Measurements from ENCODE around the gene PCGF3.
"Not testable (repeated sequence)": the region's sequence is repeated elsewhere in the genome, so short reads cannot be mapped to it uniquely, and the experiment has no call there.

The PCGF3 gene

DNA sequence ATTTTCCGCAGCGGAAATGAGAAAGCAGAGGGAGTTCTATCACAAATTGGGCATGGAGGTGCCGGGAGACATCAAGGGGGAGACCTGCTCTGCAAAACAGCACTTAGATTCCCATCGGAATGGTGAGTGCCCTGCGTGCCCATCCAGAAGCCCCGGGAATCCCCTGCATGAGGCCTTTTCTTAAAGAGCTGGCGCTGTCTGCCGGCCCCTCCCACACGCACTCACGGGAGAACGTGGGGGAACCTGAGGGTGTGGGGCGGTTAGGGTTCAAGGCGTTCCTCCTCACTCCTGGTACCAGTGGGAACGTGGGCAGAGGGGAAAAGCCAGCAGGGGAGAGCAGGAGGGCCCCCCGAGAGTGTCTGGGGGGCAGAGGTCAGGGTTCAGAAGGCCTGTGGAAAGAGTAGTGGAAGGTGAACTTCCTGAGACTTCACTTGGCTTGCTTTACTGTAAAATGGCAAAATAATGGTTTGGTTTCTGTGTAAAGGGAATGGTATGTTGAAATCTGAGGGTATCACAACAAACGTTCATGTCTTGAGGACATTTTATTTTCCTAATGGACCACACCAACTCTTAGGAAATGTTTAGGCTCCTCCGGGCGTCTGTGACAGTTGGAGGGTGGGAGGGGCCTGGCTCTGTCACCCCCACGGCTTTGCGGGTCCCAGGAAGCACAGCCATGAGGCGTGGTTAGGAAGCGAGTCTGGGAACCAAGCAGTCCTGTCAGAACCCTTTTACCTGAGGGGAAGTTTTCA is 38.0 kb downstream of the PCGF3 start:
- no peak for DNase-seq

DNA sequence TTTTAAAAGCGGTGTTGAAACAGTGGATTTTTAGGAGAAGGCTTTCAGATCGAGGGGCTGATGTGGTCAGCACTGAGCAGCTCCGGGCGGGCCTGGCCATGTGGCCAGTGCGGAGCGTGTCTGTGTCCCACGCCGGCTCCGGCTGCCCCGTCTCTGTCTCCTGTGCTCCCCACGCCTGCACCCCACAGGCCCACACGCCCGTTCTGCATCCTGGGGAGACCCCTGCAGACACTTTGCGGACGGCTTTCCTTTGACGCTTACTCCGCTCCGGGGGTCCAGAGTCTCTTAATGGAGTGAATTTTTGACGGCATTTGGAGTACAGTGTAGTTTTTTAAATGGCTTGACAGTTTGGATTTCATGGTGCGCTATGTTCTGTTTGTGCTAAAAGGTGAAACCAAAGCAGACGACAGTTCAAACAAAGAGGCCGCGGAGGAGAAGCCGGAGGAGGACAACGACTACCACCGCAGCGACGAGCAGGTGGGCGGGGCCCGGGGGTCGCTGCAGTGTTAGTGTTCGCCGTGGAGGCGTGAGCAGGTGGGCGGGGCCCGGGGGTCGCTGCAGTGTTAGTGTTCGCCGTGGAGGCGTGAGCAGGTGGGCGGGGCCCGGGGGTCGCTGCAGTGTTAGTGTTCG is 38.7 kb downstream of the PCGF3 start:
- no peak for DNase-seq

DNA sequence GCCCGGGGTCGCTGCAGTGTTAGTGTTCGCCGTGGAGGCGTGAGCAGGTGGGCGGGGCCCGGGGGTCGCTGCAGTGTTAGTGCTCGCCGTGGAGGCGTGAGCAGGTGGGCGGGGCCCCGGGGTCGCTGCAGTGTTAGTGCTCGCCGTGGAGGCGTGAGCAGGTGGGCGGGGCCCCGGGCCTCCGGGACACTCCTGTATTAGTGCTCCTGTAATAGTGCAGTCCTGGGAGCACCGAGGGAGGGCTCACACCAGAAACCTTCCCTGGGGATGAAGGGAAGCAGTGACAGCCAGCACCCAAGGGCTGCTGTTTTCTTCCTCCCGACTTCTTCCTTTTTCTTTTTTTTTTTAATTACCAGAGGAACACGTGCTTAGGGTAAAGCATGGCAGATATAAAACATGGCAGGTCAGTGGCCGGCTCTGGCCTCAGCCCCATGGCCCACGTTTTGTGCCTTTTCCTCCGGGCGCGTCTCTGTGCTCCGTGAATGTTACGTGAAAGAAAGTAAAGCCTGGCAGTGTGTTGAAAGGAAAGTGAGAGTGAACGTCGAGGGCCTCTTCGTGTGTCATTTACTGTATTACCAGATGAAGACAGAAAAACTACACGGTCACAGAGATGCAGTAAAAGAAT is 42.0 kb downstream of the PCGF3 start:
- DNase-seq = no peak

DNA sequence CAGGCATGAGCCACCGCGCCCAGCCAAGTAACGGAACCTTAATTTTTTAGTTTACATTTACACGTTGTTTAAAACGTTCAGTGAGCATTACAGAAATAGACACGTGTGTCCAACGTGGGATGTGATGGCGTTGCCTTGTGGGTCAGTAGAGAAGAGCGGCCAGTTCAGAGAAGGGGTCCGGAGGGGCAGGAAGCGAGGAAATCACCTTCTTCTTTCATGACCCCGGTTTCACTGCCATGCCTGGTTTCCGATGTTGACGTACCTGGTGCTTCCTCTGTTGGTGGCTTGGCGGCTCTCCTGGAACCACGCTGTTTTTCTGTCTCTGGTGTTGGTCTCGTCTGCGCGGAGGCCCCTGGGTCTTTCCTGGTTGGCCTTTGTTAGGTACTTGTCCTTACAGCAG is 42.8 kb downstream of the PCGF3 start:
- no peak for DNase-seq

DNA sequence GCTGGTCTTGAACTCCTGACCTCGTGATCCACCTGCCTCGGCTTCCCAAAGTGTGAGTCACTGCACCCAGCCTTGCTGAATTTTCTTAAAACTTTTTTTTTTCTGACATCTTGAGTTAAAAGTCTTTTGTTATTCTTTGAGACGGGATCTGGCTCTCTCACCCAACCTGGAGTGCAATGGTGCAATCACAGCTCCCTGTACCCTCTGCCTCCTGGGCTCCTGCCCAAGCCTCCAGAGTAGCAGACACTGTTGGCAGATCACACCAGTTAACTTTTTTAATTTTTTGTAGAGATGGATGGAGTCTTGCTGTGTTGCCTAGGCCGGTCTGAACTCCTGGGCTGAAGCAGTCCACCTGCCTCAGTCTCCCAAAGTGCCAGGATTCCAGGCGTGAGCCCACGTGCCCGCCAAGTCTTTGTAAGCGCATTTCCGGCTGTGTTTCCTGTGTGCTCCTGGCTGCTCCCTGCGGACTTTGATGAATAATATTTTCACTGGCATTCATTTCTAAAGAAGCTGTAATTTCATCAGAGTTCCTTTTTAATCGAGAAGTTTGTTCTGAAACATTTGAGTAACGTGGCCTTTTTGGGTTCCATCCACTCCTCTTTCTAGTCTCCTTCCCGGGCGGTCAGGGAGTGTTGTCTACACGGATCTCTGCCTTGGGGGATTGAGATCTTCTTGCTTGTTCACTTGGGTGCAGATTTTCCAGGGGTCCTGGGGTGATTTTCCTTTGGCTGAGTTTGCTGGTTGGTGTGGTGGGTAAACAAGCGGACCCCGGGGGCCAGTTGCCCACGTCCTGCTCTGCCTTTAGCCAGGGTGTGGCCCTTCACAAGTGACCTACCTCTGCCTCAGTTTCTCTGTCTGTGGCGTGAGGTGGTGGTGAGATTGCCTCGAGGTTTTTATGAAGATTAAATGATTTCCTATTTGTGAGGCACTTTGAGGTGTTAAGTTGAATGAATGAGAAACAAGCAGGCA is 44.4 kb downstream of the PCGF3 start:
- DNase-seq = no peak

DNA sequence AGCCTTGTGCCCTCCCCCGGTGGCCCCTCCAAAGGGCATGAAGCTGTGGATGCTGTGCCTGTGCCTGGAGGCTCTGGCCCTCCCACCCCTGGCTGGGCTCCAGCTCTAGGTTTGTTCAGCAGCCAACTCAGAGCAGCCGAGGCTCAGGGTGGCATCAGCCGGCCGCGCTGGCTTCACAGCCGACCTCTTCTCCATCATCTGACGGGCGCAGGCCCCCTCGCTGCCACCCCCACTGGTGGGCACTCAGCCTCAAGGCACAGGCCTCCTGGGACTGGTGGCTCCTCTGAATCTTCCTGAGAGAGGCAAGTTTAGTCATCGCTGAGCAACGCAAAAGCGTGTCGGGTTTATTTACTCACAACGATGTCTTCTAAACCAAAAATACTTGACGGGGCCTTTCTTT is 46.0 kb downstream of the PCGF3 start:
- no peak for DNase-seq

DNA sequence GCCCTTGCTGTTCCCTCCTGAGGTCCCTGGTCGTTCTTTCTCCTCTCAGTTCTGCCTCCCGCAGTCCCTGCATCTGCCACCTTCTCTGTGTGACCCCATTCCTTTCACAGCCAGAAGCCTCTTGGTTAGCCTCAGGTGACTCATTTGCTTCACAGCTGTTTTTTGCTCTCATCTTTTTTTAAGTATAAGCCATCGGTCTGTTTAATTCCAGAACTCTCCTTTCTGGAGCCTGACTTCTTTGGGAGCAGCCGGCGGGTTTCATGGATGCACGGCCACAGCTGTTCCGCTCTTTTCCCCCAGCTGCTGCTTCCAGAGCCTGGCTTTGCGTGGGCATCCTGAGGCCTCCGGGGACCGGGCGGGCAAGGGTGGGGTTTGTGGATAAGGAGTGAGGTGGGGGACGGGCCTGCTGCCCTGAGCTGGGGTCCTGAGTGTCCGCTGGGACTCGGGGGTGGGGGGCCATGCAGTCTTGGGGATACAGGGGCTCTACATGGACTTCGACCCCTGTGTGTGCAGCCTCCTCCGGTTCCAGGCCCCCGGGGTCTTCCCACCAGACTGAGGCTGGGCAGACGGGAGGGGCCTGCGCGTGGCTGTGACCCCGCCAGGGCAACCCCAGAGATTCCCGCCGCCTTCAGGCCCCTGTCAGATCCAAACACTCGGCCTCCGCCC is 46.7 kb downstream of the PCGF3 start:
- no peak for DNase-seq

DNA sequence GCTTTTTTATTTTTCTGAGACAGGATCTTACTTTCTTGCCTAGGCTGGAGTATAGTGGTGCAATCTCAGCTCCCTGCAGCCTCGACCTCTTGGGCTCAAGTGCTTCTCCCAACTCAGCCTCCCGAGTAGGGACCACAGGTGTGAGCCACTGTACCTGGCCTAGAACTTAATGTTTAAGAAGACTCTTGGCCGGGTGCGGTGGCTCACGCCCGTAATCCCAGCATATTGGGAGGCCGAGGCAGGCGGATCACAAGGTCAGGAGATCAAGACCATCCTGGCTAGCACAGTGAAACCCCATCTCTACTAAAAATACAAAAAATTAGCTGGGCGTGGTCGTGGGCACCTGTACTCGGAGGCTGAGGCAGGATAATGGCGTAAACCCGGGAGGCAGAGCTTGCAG is 47.6 kb downstream of the PCGF3 start:
- DNase-seq = not testable (repeated sequence)

DNA sequence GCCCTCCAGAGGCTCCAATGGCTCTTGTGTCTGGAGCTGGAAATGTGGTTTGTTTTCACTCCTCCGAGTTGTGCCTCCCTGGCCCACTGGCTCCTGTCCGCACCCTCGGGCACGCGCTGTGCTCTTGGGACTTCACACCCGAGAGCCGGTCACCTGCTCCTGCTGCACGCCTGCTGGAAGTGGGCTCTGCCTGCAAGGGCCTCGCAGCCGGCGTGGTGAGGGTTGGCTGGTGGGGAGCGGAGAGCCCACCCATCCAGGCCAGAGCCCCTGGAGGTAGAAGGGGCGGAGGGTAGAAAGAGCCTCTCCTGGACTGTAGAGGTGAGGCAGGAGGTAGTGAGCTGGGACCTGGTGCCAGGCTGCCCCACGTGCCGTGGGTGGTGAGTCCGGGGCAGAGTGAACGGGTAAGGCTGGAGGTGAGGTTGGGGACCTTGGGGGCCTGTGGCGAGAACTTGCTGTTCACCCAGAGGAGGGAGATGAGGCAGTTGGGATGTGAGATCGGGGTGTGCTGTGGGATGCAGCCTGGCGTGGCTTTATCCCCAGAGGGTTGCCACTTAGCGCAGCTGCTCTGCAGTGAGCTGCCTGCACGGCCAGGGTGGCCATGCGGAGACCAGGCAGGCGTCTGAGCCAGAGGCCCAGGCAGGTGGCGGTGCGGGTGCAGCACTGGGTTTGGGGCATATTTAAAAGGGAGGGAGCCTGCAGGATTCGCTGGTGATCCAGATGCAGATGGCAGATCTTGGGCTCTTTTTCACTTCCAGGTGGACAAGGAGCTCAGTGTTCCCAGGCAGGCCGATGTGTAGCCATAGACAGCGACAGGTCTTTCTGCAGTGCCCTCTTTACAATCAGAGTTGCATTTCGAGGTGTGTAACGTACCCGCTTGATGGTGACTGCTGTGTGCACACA is 48.8 kb downstream of the PCGF3 start:
- no peak for DNase-seq

DNA sequence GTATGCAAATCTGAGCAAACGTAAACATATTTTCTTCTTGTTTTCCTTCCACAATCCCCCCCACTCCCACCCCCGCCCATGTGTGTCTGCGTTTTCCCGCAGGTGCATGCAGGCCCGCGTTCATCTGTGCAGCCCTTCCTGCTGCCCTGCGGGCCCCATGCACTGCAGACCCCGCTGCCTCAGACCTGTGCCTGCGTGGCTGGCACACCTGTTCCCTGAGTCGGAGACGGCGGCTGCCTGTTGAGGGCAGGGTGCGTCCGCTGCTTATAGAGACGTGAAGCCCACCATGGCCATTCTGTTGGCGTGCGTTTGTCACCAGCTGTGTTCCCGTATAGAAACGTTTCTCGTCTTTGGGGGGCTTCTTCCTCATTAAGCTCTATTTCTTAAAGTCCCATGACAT is 51.5 kb downstream of the PCGF3 start:
- no peak for DNase-seq

DNA sequence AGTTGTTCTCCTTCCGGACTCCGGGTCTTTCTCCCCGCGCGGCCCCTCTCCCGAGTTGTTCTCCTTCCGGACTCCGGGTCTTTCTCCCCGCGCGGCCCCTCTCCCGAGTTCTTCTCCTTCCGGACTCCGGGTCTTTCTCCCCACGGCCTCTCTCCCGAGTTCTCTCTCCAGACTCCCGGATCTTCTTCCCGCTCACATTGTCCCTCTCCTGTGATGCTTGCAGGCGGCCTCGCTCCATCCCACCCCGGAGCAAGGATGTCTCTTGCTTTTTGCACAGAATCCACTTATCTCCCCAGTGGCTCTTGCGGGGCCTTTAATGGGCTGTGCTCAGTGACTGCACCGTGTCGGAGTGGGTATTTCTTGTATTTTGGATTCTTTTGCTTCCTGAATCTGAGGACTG is 54.2 kb downstream of the PCGF3 start:
- not testable (repeated sequence) for DNase-seq

DNA sequence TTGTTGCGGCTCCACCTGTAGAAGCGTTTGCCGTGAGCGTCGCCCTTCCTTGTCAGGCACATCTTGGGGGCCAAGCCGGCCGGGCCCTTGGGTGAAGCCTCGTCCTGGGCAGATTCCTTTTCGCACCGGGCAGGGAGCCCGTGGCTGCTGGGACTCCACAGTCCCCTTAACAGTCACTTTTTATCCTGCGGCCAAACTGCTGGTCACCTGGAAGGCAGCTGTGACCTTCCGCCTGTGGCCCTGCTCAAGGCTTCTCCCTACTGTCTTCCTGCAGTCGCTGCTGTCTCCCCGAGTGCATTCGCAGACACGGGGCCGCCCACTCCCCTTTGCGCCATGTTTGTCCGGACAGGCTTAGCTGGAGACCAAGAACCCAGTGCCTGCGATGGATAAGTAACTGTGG is 55.0 kb downstream of the PCGF3 start:
- DNase-seq = no peak

DNA sequence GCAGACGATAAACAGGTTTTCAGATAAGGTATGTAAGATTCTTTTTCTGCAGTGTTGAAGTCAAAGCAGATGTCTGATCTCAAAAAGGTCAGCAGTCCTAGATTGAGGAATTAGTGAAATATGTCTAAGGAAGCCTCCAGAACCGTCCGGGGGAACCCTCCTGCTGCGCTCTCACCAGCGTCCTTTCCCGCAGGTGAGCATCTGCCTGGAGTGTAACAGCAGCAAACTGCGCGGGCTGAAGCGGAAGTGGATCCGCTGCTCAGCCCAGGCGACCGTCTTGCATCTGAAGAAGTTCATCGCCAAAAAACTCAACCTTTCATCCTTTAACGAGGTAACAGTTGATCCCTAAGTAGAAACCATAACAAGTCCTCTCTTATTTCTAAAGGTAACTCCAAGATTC is 55.5 kb downstream of the PCGF3 start:
- DNase-seq = no peak

DNA sequence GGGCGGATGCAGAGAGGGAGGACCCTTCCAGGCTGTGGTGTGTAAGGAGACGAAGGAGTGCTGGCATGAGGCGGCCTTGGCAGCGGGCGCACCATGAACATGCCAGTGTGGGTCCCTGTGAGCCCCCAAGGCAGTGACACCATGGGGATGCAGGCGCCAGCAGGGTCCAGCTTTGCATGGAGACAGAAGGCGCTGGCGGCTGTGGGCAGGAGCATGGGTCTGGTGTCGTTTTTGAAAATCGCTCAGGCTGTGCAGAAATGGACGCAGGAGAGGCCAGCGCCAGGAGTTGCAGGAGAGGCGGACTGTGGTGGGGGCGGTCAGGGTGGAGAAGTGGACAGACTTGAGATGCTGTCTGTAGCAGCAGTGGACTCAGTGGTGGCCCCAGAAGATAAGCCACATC is 56.1 kb downstream of the PCGF3 start:
- DNase-seq = no peak

DNA sequence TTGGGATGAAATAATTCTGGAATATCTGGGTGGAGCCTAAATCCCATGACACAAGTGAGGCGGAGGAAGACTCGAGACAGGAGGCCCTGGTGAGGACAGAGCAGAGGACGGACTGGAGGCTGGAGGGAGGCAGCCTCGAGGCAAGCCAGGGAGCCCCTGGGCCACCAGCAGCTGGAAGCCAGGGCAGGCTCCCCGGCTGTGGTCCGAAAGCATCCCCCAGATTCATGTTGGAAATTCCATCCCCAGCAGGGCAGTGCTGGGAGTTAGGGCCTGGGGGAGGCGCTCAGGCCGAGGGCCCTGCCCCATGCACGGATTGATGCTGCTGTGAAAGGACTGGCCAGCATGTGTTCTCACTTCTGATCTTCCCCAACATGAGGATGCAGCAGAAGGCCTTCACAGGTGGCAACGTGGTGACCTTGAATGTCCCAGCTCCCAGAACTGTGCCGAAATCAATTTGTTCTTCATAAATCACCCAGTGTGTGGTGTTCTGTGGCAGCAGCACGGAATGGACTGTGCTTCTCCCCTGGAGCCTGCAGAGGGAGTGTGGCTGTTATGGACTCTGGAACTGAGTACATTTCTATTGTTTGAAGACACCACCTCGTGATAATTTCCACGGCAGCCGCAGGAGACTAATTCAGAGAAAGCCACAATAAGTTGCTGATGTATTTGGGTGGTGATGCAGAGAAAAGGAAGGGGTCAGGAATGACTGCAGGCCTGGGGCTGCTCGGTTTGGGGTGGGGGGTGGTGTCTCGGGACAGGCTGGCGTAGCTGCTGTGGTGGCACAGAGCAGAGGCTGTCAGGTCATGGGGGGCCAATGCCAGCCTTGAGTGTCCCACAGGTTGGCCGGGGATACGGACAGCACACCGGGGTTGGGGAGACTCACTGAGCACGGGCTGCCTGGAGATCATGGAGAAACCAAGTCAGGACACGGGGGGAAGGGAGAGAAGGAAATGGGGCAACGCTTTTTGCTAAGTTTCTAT is 56.9 kb downstream of the PCGF3 start:
- DNase-seq = no peak

DNA sequence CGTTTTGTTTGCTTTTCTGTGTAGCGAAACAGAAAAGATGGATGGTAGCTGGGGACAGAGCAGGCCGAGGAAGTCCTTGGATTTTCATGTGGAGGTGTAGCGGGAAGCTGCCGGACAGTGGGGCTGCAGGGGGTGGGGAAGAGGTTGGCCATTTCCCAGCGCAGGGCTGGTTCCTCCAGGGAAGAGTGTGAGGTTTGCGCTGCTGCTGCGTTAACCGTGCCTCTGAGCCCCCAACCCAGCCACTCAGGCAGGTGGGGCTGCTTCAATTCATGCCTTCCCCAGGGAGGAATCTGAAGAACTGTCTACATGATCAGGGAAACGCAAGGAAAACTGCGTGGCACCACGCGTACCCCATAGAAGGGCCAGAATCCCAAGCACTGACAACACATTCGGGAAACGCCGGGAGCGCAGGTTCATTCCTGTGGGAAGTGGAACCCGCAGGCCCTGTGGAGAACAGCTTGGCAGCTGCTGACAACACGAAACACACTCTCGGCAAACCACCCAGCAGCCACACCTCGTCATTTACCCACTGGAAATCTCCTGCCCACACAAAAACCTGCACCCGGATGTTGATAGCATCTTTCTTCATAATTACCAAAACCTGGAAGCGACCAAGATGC is 57.7 kb downstream of the PCGF3 start:
- DNase-seq = no peak

DNA sequence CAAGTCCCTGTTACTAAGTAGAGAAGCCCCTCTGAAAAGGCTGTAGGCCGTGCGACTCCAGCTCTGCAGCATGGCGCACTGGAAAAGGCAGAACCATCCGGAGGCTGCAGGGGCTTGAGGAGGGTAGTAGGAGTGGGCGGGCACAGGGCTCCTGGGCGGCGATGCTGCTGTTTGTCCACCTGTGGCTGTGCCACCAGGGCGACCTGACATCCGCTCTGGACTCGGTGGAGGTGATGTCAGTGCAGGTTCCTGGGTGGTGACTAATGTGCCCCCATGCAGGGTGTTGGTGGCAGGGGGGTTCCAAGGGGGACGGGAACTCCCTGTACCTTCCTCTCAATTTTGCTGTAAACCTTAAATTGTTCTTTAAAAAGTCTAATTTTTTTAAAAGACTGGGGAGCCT is 58.3 kb downstream of the PCGF3 start:
- DNase-seq = no peak

DNA sequence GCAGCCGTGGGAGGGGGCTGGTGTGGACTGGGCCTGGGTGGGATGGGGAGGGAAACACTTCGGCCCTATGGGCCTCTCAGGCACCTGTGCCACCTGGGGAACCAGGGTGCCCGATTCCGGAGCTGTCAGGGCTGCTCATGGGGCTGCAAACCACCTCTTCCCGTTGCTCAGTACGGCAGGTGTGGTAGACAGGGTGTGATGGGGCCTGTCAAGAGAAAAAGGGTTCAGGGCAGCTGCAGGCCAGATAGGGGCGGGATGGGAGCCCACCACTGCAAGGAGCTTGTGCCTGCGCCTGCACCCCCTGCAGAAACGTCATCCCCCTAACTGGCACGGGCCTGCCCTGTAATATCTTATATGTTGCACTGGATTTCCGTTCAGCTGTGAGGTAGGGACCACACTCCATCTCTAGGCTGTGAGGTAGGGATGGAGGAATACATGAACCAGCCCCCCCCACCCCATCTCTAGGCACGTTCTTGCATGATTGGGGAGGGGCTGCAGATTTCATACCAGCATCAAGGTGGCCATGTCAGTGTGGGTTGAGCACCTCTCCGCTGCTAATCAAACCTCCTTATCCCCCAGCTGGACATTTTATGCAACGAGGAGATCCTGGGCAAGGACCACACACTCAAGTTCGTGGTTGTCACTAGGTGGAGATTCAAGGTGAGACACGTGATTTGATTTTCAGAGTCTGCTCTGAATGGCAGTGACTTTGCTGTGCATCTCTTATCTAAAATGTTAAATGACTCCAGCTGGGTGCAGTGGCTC is 59.0 kb downstream of the PCGF3 start:
- DNase-seq = no peak

DNA sequence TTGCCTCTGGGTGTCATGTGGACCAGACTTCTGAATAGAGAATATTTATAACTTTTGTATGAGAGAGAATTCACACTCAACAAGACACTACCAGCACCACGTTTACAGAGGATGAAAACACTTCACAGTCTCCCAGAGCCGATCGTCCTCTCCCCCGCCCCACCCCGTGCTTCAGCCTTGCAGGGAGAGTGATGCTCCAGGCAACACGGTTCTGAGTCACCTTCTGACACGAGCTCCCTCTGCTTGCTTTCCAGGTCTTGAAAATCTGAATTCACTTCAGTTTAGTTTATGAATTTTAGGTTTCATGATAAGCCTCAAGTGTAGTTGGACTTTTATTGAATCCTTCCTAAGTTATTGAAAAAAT is 60.5 kb downstream of the PCGF3 start:
- DNase-seq = no peak
